8988T (cell line): Measurements from ENCODE around the gene ERBB3.
A peak's percentile ranks its signal among the peaks of the same experiment; 100 is the strongest.

Source experiments
- DNase-seq: peaks from one replicate; pipeline ENCODE4 v3.0.0; 2011

Gene ERBB3

GRCh38 chr12:56080556-56081138 is 682 bp downstream of the ERBB3 start:
- no peak for DNase-seq

- no peak for DNase-seq
Observed at GRCh38 chr12:56081393-56082347, 1.7 kb downstream of the ERBB3 start.

- DNase-seq, result no peak
Observed at GRCh38 chr12:56082382-56082781, 2.4 kb downstream of the ERBB3 start.

- DNase-seq, result no peak
Observed at GRCh38 chr12:56082967-56083366, 3.0 kb downstream of the ERBB3 start.

GRCh38 chr12:56084958-56085543 is 5.1 kb downstream of the ERBB3 start:
- peak; percentile 70 for DNase-seq

GRCh38 chr12:56086096-56086495 is 6.1 kb downstream of the ERBB3 start:
- no peak for DNase-seq

GRCh38 chr12:56086608-56087007 is 6.6 kb downstream of the ERBB3 start:
- no peak for DNase-seq

GRCh38 chr12:56087220-56087619 is 7.3 kb downstream of the ERBB3 start:
- DNase-seq, result no peak

GRCh38 chr12:56097738-56098137 is 17.8 kb downstream of the ERBB3 start:
- DNase-seq, result no peak

- DNase-seq, result no peak
Observed at GRCh38 chr12:56098592-56098991, 18.6 kb downstream of the ERBB3 start.

- no peak for DNase-seq
Observed at GRCh38 chr12:56099787-56100186, 19.8 kb downstream of the ERBB3 start.

GRCh38 chr12:56101045-56101444 is 21.1 kb downstream of the ERBB3 start:
- DNase-seq, result no peak

- DNase-seq, result no peak
Observed at GRCh38 chr12:56102683-56103065, 22.7 kb downstream of the ERBB3 start.

GRCh38 chr12:56103066-56103711 is 23.2 kb downstream of the ERBB3 start:
- no peak for DNase-seq

GRCh38 chr12:56103823-56104108 is 23.8 kb downstream of the ERBB3 start:
- DNase-seq, result no peak

- peak; percentile 82 for DNase-seq
Observed at GRCh38 chr12:56104109-56104814, 24.3 kb downstream of the ERBB3 start, which contains the start of gene PA2G4. PA2G4 (plus strand) TSS chr12:56104559; CDS start chr12:56104738, 179 bp downstream.

GRCh38 chr12:56104815-56105608 is 25.0 kb downstream of the ERBB3 start:
- DNase-seq, result no peak

GRCh38 chr12:56105609-56105902 is 25.6 kb downstream of the ERBB3 start:
- no peak for DNase-seq

GRCh38 chr12:56107242-56107641 is 27.3 kb downstream of the ERBB3 start:
- no peak for DNase-seq

GRCh38 chr12:56110571-56110970 is 30.6 kb downstream of the ERBB3 start:
- no peak for DNase-seq

- DNase-seq, result no peak
Observed at GRCh38 chr12:56114084-56114483, 34.1 kb downstream of the ERBB3 start.

- no peak for DNase-seq
Observed at GRCh38 chr12:56115329-56115728, 35.4 kb downstream of the ERBB3 start.
